Measurements from ENCODE around the gene KCTD11. TPM values are rescaled to one million over a fixed set of nuclear protein-coding genes. Genes with fewer than 3 reads are reported as not detected.
"Not testable (repeated sequence)": the region's sequence is repeated elsewhere in the genome, so short reads cannot be mapped to it uniquely, and the experiment has no call there.

KCTD11 gene
- total RNA-seq, 2 experiments from 2014 or later, result 0.41 to 0.47 TPM

- Mint-ChIP-seq H3K4me1 (ENCODE audit: low read depth) (no peaks in the 10 kb centered on the region), H3K27ac (no peak overlapping the region), H3K9me3 (no peaks in the 10 kb centered on the region), H3K36me3 (ENCODE audit: low read depth) (no peaks in the 10 kb centered on the region), H3K27me3 (ENCODE audit: low read depth) (peaks cover 2% of the 10 kb centered on the region), H3K4me3 (no peak overlapping the region)
- no peak for DNase-seq
- CTCF ChIA-PET, result interaction anchor here (1.5 kb wide), 1 partner anchor 11 kb away, joined by 5 read pairs; no protein-coding TSS in a partner anchor
- intact Hi-C loops (cut with micrococcal nuclease), result no loop called here
Measured at GRCh38 chr17:7367083-7367482, 15.1 kb downstream of the KCTD11 start.

- CTCF ChIA-PET, result interaction anchor here (1.5 kb wide), 1 partner anchor 12 kb away, joined by 5 read pairs; no protein-coding TSS in a partner anchor
- Mint-ChIP-seq H3K9me3 (no peaks in the 10 kb centered on the region), H3K36me3 (ENCODE audit: low read depth) (no peaks in the 10 kb centered on the region), H3K27ac (no peak overlapping the region), H3K27me3 (ENCODE audit: low read depth) (peaks cover 2% of the 10 kb centered on the region), H3K4me1 (ENCODE audit: low read depth) (no peaks in the 10 kb centered on the region), H3K4me3 (no peak overlapping the region)
- intact Hi-C loops (cut with micrococcal nuclease), result no loop called here
- no peak for DNase-seq
Measured at GRCh38 chr17:7367918-7368598, 16.1 kb downstream of the KCTD11 start.

- H3K27me3 Mint-ChIP-seq (ENCODE audit: low read depth); H3K4me1 Mint-ChIP-seq (ENCODE audit: low read depth); DNase-seq; H3K36me3 Mint-ChIP-seq (ENCODE audit: low read depth); intact Hi-C loops (cut with micrococcal nuclease); H3K27ac Mint-ChIP-seq; H3K4me3 Mint-ChIP-seq; H3K9me3 Mint-ChIP-seq: not testable (repeated sequence)
- CTCF ChIA-PET, result interaction anchor here (1.5 kb wide), 1 partner anchor 12 kb away, joined by 5 read pairs; no protein-coding TSS in a partner anchor
Measured at GRCh38 chr17:7368599-7368994, 16.6 kb downstream of the KCTD11 start.

- Mint-ChIP-seq H3K4me1 (ENCODE audit: low read depth) (no peaks in the 10 kb centered on the region), H3K9me3 (no peaks in the 10 kb centered on the region), H3K27me3 (ENCODE audit: low read depth) (peaks cover 2% of the 10 kb centered on the region), H3K4me3 (no peak overlapping the region), H3K36me3 (ENCODE audit: low read depth) (no peaks in the 10 kb centered on the region), H3K27ac (no peak overlapping the region)
- intact Hi-C loops (cut with micrococcal nuclease), result no loop called here
- no peak for DNase-seq
- CTCF ChIA-PET, result interaction anchor here (0.9 to 3.5 kb wide), 2 partner anchors 14 to 45 kb away, joined by 3 to 13 read pairs; no protein-coding TSS in a partner anchor
Measured at GRCh38 chr17:7369825-7370224, 17.9 kb downstream of the KCTD11 start.

GRCh38 chr17:7370853-7371252 is 18.9 kb downstream of the KCTD11 start:
- CTCF ChIA-PET, result interaction anchor here (0.5 to 3.5 kb wide), 5 partner anchors 15 to 372 kb away, joined by 3 to 13 read pairs (median 3); no protein-coding TSS in a partner anchor
- Mint-ChIP-seq H3K9me3 (no peaks in the 10 kb centered on the region), H3K36me3 (ENCODE audit: low read depth) (no peaks in the 10 kb centered on the region), H3K4me1 (ENCODE audit: low read depth) (no peaks in the 10 kb centered on the region), H3K27me3 (ENCODE audit: low read depth) (peaks cover 2% of the 10 kb centered on the region), H3K4me3 (no peak overlapping the region), H3K27ac (no peak overlapping the region)
- no peak for DNase-seq
- intact Hi-C loops (cut with micrococcal nuclease), result no loop called here

GRCh38 chr17:7374353-7374752 is 22.4 kb downstream of the KCTD11 start:
- CTCF ChIA-PET, result no interaction called here
- H3K4me3 Mint-ChIP-seq, result no peak overlapping the region
- DNase-seq, result no peak

GRCh38 chr17:7379134-7379533 is 27.2 kb downstream of the KCTD11 start:
- peaks cover 35% of the 10 kb centered on the region for H3K27me3 Mint-ChIP-seq (ENCODE audit: low read depth)

More at GRCh38 chr17:7374353-7374752, 22.4 kb downstream of the KCTD11 start:
- no peak overlapping the region for H3K27ac Mint-ChIP-seq
- peaks cover 11% of the 10 kb centered on the region for H3K27me3 Mint-ChIP-seq (ENCODE audit: low read depth)
- H3K9me3 Mint-ChIP-seq, result peaks cover 3% of the 10 kb centered on the region
- no peaks in the 10 kb centered on the region for H3K4me1 Mint-ChIP-seq (ENCODE audit: low read depth)
- intact Hi-C loops (cut with micrococcal nuclease), result no loop called here
- H3K36me3 Mint-ChIP-seq (ENCODE audit: low read depth), result no peaks in the 10 kb centered on the region

GRCh38 chr17:7380321-7380720 is 28.4 kb downstream of the KCTD11 start:
- Mint-ChIP-seq H3K36me3 (ENCODE audit: low read depth) (no peaks in the 10 kb centered on the region), H3K27ac (no peak overlapping the region)
- intact Hi-C loops (cut with micrococcal nuclease), result no loop called here

More at GRCh38 chr17:7379134-7379533, 27.2 kb downstream of the KCTD11 start:
- H3K36me3 Mint-ChIP-seq (ENCODE audit: low read depth), result no peaks in the 10 kb centered on the region
- H3K9me3 Mint-ChIP-seq, result peaks cover 3% of the 10 kb centered on the region
- CTCF ChIA-PET, result interaction anchor here (0.5 kb wide), 1 partner anchor 168 kb away, joined by 4 read pairs; no protein-coding TSS in a partner anchor
- intact Hi-C loops (cut with micrococcal nuclease), result no loop called here
- no peak overlapping the region for H3K27ac Mint-ChIP-seq
- H3K4me1 Mint-ChIP-seq (ENCODE audit: low read depth), result no peaks in the 10 kb centered on the region
- no peak overlapping the region for H3K4me3 Mint-ChIP-seq
- no peak for DNase-seq

GRCh38 chr17:7380855-7381683 is 29.1 kb downstream of the KCTD11 start, which contains the start of gene TNK1:
TNK1 (plus strand) TSS chr17:7381089; CDS start chr17:7382927, 1,838 bp downstream.
- H3K27me3 Mint-ChIP-seq (ENCODE audit: low read depth), result peaks cover 35% of the 10 kb centered on the region

More at GRCh38 chr17:7380321-7380720, 28.4 kb downstream of the KCTD11 start:
- Mint-ChIP-seq H3K4me1 (ENCODE audit: low read depth) (peaks cover 4% of the 10 kb centered on the region), H3K4me3 (no peak overlapping the region), H3K27me3 (ENCODE audit: low read depth) (peaks cover 35% of the 10 kb centered on the region), H3K9me3 (peaks cover 3% of the 10 kb centered on the region)
- CTCF ChIA-PET, result interaction anchor here (1.1 kb wide), 1 partner anchor 134 kb away, joined by 3 read pairs; no protein-coding TSS in a partner anchor
- DNase-seq, result no peak

GRCh38 chr17:7382901-7383300 is 30.9 kb downstream of the KCTD11 start:
- H3K4me1 Mint-ChIP-seq (ENCODE audit: low read depth), result peaks cover 4% of the 10 kb centered on the region
- peaks cover 30% of the 10 kb centered on the region for H3K27me3 Mint-ChIP-seq (ENCODE audit: low read depth)
- no peak overlapping the region for H3K27ac Mint-ChIP-seq
- H3K36me3 Mint-ChIP-seq (ENCODE audit: low read depth), result no peaks in the 10 kb centered on the region
- intact Hi-C loops (cut with micrococcal nuclease), result no loop called here
- no peak for DNase-seq
- H3K4me3 Mint-ChIP-seq, result no peak overlapping the region
- CTCF ChIA-PET, result interaction anchor here (0.6 to 2.4 kb wide), 2 partner anchors 10 to 178 kb away, joined by 3 to 6 read pairs; no protein-coding TSS in a partner anchor
- H3K9me3 Mint-ChIP-seq, result peaks cover 3% of the 10 kb centered on the region

More at GRCh38 chr17:7380855-7381683, 29.1 kb downstream of the KCTD11 start, which contains the start of gene TNK1:
- Mint-ChIP-seq H3K4me3 (no peak within 1 kb of the TSS), H3K9me3 (peaks cover 3% of the 10 kb centered on the region), H3K27ac (no peak within 1 kb of the TSS), H3K36me3 (ENCODE audit: low read depth) (no peaks in the 10 kb centered on the region), H3K4me1 (ENCODE audit: low read depth) (peaks cover 4% of the 10 kb centered on the region)
- DNase-seq, result no peak
- intact Hi-C loops (cut with micrococcal nuclease), result no loop called here
- CTCF ChIA-PET, result interaction anchor here (1.1 to 1.6 kb wide), 2 partner anchors 25 to 133 kb away, joined by 3 to 5 read pairs; no protein-coding TSS in a partner anchor

- peak overlapping the region; percentile 70 for H3K4me3 Mint-ChIP-seq
- no peaks in the 10 kb centered on the region for H3K36me3 Mint-ChIP-seq (ENCODE audit: low read depth)
- CTCF ChIA-PET, result interaction anchor here (0.6 to 2.4 kb wide), 2 partner anchors 10 to 177 kb away, joined by 3 to 6 read pairs; no protein-coding TSS in a partner anchor
- H3K27ac Mint-ChIP-seq, result no peak overlapping the region
- peaks cover 4% of the 10 kb centered on the region for H3K4me1 Mint-ChIP-seq (ENCODE audit: low read depth)
- intact Hi-C loops (cut with micrococcal nuclease), result no loop called here
- DNase-seq, result no peak
- H3K27me3 Mint-ChIP-seq (ENCODE audit: low read depth), result peaks cover 30% of the 10 kb centered on the region
- peaks cover 3% of the 10 kb centered on the region for H3K9me3 Mint-ChIP-seq
Measured at GRCh38 chr17:7383371-7383741, 31.4 kb downstream of the KCTD11 start.

Data from activated naive CD4-positive, alpha-beta T cell treated with anti-CD3 and anti-CD28 coated beads for 36 hours (primary cell).